ENCODE measurements around the gene XRCC3.

DNA sequence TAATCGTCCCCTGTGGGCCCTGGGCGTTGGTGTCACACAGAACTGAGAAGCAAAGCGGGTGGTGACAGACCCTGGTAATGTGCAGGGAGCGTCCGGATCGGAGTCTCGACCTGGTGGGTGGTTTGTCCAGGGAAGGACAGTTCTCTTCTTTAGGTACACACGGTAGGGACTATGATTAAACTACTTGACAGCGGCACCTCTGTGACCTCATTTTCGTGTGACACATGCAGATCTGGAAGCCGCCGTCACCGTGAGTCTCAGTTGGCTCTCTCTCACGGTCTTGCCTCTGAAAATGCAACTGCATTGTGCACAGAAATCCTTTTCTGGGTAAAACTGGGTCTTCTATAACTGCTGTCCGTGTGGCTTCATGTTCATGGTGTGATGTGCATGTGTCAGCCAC lies 32.1 kb downstream of the XRCC3 start:
- TF ChIP-seq POLR2AphosphoS5 (IDR thresholded peaks at IDR 0.05; ENCODE audit: low read depth), result no peak
- TF ChIP-seq, protein P1, sequence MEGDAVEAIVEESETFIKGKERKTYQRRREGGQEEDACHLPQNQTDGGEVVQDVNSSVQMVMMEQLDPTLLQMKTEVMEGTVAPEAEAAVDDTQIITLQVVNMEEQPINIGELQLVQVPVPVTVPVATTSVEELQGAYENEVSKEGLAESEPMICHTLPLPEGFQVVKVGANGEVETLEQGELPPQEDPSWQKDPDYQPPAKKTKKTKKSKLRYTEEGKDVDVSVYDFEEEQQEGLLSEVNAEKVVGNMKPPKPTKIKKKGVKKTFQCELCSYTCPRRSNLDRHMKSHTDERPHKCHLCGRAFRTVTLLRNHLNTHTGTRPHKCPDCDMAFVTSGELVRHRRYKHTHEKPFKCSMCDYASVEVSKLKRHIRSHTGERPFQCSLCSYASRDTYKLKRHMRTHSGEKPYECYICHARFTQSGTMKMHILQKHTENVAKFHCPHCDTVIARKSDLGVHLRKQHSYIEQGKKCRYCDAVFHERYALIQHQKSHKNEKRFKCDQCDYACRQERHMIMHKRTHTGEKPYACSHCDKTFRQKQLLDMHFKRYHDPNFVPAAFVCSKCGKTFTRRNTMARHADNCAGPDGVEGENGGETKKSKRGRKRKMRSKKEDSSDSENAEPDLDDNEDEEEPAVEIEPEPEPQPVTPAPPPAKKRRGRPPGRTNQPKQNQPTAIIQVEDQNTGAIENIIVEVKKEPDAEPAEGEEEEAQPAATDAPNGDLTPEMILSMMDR (conservative IDR thresholded peaks at IDR 0.05; ENCODE audit: low read depth in 2 of 2), result no peak
- TF ChIP-seq, protein P2, sequence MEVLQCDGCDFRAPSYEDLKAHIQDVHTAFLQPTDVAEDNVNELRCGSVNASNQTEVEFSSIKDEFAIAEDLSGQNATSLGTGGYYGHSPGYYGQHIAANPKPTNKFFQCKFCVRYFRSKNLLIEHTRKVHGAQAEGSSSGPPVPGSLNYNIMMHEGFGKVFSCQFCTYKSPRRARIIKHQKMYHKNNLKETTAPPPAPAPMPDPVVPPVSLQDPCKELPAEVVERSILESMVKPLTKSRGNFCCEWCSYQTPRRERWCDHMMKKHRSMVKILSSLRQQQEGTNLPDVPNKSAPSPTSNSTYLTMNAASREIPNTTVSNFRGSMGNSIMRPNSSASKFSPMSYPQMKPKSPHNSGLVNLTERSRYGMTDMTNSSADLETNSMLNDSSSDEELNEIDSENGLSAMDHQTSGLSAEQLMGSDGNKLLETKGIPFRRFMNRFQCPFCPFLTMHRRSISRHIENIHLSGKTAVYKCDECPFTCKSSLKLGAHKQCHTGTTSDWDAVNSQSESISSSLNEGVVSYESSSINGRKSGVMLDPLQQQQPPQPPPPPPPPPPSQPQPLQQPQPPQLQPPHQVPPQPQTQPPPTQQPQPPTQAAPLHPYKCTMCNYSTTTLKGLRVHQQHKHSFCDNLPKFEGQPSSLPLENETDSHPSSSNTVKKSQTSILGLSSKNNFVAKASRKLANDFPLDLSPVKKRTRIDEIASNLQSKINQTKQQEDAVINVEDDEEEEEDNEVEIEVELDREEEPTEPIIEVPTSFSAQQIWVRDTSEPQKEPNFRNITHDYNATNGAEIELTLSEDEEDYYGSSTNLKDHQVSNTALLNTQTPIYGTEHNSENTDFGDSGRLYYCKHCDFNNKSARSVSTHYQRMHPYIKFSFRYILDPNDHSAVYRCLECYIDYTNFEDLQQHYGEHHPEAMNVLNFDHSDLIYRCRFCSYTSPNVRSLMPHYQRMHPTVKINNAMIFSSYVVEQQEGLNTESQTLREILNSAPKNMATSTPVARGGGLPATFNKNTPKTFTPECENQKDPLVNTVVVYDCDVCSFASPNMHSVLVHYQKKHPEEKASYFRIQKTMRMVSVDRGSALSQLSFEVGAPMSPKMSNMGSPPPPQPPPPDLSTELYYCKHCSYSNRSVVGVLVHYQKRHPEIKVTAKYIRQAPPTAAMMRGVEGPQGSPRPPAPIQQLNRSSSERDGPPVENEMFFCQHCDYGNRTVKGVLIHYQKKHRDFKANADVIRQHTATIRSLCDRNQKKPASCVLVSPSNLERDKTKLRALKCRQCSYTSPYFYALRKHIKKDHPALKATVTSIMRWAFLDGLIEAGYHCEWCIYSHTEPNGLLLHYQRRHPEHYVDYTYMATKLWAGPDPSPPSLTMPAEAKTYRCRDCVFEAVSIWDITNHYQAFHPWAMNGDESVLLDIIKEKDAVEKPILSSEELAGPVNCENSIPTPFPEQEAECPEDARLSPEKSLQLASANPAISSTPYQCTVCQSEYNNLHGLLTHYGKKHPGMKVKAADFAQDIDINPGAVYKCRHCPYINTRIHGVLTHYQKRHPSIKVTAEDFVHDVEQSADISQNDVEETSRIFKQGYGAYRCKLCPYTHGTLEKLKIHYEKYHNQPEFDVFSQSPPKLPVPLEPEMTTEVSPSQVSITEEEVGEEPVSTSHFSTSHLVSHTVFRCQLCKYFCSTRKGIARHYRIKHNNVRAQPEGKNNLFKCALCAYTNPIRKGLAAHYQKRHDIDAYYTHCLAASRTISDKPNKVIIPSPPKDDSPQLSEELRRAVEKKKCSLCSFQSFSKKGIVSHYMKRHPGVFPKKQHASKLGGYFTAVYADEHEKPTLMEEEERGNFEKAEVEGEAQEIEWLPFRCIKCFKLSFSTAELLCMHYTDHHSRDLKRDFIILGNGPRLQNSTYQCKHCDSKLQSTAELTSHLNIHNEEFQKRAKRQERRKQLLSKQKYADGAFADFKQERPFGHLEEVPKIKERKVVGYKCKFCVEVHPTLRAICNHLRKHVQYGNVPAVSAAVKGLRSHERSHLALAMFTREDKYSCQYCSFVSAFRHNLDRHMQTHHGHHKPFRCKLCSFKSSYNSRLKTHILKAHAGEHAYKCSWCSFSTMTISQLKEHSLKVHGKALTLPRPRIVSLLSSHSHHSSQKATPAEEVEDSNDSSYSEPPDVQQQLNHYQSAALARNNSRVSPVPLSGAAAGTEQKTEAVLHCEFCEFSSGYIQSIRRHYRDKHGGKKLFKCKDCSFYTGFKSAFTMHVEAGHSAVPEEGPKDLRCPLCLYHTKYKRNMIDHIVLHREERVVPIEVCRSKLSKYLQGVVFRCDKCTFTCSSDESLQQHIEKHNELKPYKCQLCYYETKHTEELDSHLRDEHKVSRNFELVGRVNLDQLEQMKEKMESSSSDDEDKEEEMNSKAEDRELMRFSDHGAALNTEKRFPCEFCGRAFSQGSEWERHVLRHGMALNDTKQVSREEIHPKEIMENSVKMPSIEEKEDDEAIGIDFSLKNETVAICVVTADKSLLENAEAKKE (CRISPR knock-in tag; IDR thresholded peaks at IDR 0.05), result no peak
- TF ChIP-seq EZH2phosphoT487 (IDR thresholded peaks at IDR 0.05; ENCODE audit: unreplicated experiment), result no peak
- no peak for TF ChIP-seq CREB1 (CRISPR knock-in tag; IDR thresholded peaks at IDR 0.05; ENCODE audit: low read depth)
- TF ChIP-seq, protein P3, sequence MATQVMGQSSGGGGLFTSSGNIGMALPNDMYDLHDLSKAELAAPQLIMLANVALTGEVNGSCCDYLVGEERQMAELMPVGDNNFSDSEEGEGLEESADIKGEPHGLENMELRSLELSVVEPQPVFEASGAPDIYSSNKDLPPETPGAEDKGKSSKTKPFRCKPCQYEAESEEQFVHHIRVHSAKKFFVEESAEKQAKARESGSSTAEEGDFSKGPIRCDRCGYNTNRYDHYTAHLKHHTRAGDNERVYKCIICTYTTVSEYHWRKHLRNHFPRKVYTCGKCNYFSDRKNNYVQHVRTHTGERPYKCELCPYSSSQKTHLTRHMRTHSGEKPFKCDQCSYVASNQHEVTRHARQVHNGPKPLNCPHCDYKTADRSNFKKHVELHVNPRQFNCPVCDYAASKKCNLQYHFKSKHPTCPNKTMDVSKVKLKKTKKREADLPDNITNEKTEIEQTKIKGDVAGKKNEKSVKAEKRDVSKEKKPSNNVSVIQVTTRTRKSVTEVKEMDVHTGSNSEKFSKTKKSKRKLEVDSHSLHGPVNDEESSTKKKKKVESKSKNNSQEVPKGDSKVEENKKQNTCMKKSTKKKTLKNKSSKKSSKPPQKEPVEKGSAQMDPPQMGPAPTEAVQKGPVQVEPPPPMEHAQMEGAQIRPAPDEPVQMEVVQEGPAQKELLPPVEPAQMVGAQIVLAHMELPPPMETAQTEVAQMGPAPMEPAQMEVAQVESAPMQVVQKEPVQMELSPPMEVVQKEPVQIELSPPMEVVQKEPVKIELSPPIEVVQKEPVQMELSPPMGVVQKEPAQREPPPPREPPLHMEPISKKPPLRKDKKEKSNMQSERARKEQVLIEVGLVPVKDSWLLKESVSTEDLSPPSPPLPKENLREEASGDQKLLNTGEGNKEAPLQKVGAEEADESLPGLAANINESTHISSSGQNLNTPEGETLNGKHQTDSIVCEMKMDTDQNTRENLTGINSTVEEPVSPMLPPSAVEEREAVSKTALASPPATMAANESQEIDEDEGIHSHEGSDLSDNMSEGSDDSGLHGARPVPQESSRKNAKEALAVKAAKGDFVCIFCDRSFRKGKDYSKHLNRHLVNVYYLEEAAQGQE (IDR thresholded peaks at IDR 0.05; ENCODE audit: unreplicated experiment), result no peak
- no peak for TF ChIP-seq EZH2 (IDR thresholded peaks at IDR 0.05; ENCODE audit: low read depth, unreplicated experiment)
- no peak for TF ChIP-seq NANOG (IDR thresholded peaks at IDR 0.05; ENCODE audit: borderline replicate concordance)
- no peak for TF ChIP-seq JUNB (IDR thresholded peaks at IDR 0.05; ENCODE audit: unreplicated experiment)
- no peak for TF ChIP-seq ZNF114 (CRISPR knock-in tag; IDR thresholded peaks at IDR 0.05)
- TF ChIP-seq, protein P4, sequence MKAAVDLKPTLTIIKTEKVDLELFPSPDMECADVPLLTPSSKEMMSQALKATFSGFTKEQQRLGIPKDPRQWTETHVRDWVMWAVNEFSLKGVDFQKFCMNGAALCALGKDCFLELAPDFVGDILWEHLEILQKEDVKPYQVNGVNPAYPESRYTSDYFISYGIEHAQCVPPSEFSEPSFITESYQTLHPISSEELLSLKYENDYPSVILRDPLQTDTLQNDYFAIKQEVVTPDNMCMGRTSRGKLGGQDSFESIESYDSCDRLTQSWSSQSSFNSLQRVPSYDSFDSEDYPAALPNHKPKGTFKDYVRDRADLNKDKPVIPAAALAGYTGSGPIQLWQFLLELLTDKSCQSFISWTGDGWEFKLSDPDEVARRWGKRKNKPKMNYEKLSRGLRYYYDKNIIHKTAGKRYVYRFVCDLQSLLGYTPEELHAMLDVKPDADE (IDR thresholded peaks at IDR 0.05), result no peak
- TF ChIP-seq ZNF331 (CRISPR knock-in tag; IDR thresholded peaks at IDR 0.05; ENCODE audit: low read depth), result no peak

Measured in GM23338 (cell line).